Lower leg skin (tissue), 3 donors: ENCODE data around the gene ZBTB16.

Source experiments
- CTCF ChIP-seq, 3 donors: fragments of 450-650 bp; IDR thresholded peaks; one replicate each; pipeline ENCODE4 v1.5.1; 2016; ENCODE audit warnings: antibody characterized with exemption in 3 of 3, mild to moderate bottlenecking in 3 of 3, moderate library complexity in 2 of 3
- POLR2A ChIP-seq, 2 donors: fragments of 450-650 bp; IDR thresholded peaks; one replicate each; pipeline ENCODE4 v1.6.1; 2016 to 2017; ENCODE audit warnings: antibody characterized with exemption in 2 of 2, mild to moderate bottlenecking in 1 of 2, moderate library complexity in 1 of 2

- TF ChIP-seq POLR2A (IDR thresholded peaks at IDR 0.05) (no peak), CTCF (IDR thresholded peaks at IDR 0.05) (no peak)
Observed at GRCh38 chr11:114057605-114058004, 1.9 kb upstream of the ZBTB16 start.
